DND-41 (cell line): ENCODE results near the gene RTRAF.

ENCODE experiments used
- ATAC-seq: fragments of 200-7000 bp; cut with Tn5 transposase; 3 replicates; pipeline ENCODE4 v1.9.1; 2021; ENCODE audit warnings: low read depth; ENCODE audit not compliant: insufficient read depth
- DNase-seq: peaks from one replicate; pipeline ENCODE4 v3.0.0-alpha.2; 2020
- H2AFZ ChIP-seq: 2 replicates; pipeline ENCODE4 v1.6.0; 2012; ENCODE audit warnings: low read depth, low read length
- H3K27ac ChIP-seq: 2 replicates; pipeline ENCODE4 v1.5.1; 2012; ENCODE audit warnings: low read length, inconsistent platforms
- H3K27me3 ChIP-seq: fragments of 200-600 bp; sonication (generic); 2 replicates; pipeline ENCODE4 v1.6.0; 2012; ENCODE audit warnings: low read length, mild to moderate bottlenecking, inconsistent platforms; ENCODE audit not compliant: insufficient read depth, poor library complexity
- H3K36me3 ChIP-seq: 2 replicates; pipeline ENCODE4 v1.5.1; 2012; ENCODE audit warnings: low read length, inconsistent platforms; ENCODE audit not compliant: insufficient read depth
- H3K4me1 ChIP-seq: 2 replicates; pipeline ENCODE4 v1.5.1; 2012; ENCODE audit warnings: mild to moderate bottlenecking, low read length; ENCODE audit not compliant: insufficient read depth
- H3K4me2 ChIP-seq: 2 replicates; pipeline ENCODE4 v1.6.0; 2012; ENCODE audit warnings: mild to moderate bottlenecking, moderate library complexity, low read length, inconsistent platforms; ENCODE audit not compliant: insufficient read depth
- H3K4me3 ChIP-seq, 2 experiments: fragments of 200-600 bp in 1 of 2; shearing (Covaris generic) in 1 of 2; 2 replicates each; pipeline ENCODE4 v1.5.1; 2012 to 2016; ENCODE audit warnings: inconsistent platforms in 2 of 2, low read length in 2 of 2, mild to moderate bottlenecking in 2 of 2, low read depth in 1 of 2, moderate library complexity in 1 of 2
- H3K79me2 ChIP-seq: 2 replicates; pipeline ENCODE4 v1.6.0; 2012; ENCODE audit warnings: low read length, inconsistent platforms; ENCODE audit not compliant: insufficient read depth
- H3K9ac ChIP-seq: 2 replicates; pipeline ENCODE4 v1.6.0; 2012; ENCODE audit warnings: low read depth, mild to moderate bottlenecking, inconsistent platforms, low read length, moderate library complexity
- H3K9me3 ChIP-seq: 2 replicates; pipeline ENCODE4 v1.5.1; 2012; ENCODE audit warnings: low read length, moderate library complexity, mild to moderate bottlenecking, inconsistent platforms; ENCODE audit not compliant: insufficient read depth, severe bottlenecking
- H4K20me1 ChIP-seq: 2 replicates; pipeline ENCODE4 v1.6.0; 2012; ENCODE audit warnings: low read length; ENCODE audit not compliant: insufficient read depth
- CTCF ChIP-seq: IDR thresholded peaks from 2 replicates; pipeline ENCODE4 v1.5.1; 2012; ENCODE audit warnings: borderline replicate concordance, low read length, moderate library complexity, mild to moderate bottlenecking; ENCODE audit not compliant: poor library complexity, severe bottlenecking; ENCODE audit errors: extremely low read depth
- EZH2 ChIP-seq: IDR thresholded peaks from 3 replicates; pipeline ENCODE4 v1.6.1; 2012; ENCODE audit warnings: borderline replicate concordance, low read depth, mild to moderate bottlenecking, moderate library complexity, low read length, inconsistent platforms; ENCODE audit not compliant: severe bottlenecking

Gene RTRAF

GRCh38 chr14:52002542-52002941, 13.2 kb downstream of the RTRAF start:
- Histone ChIP-seq H3K4me3 (no peak overlapping the region), H3K27me3 (no peaks in the 10 kb centered on the region), H3K79me2 (peaks cover 16% of the 10 kb centered on the region), H3K4me1 (no peaks in the 10 kb centered on the region), H4K20me1 (peaks cover 4% of the 10 kb centered on the region; the same call in 1 of the 2 replicates), H3K9ac (no peak overlapping the region), H3K36me3 (peaks cover 99% of the 10 kb centered on the region), H3K9me3 (no peaks in the 10 kb centered on the region), H3K27ac (no peak overlapping the region), H3K4me2 (no peak overlapping the region), H2AFZ (no peak overlapping the region)
- ATAC-seq (no peak), DNase-seq (no peak)
- TF ChIP-seq EZH2 (no peak), CTCF (no peak)

DNA sequence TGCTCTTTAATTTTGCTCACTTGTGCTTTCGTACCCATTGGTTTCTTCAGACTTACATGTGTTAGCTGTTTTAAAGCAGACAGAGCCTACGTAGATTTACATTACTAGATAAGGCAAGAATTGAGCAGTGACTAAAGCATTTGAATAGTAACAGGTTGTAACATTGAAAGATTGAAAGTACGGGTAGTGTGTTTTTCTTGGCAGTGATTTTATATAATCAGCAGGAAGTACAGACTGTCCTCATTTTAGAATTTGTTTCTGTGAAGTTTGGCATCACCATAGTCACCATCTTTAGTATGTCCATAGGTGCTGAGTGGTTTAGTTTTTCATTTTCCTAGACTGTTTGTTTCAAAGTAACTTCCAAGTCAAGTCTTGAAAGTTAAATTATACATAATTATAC, 14.0 kb downstream of the RTRAF start:
- Histone ChIP-seq H4K20me1 (peaks cover 4% of the 10 kb centered on the region; the same call in 1 of the 2 replicates), H3K4me2 (no peak overlapping the region), H3K4me3 (no peak overlapping the region), H3K27me3 (no peaks in the 10 kb centered on the region), H3K79me2 (peaks cover 12% of the 10 kb centered on the region; the same call in 1 of the 2 replicates), H3K4me1 (no peaks in the 10 kb centered on the region), H3K36me3 (peaks cover 99% of the 10 kb centered on the region), H2AFZ (no peak overlapping the region), H3K27ac (no peak overlapping the region), H3K9ac (no peak overlapping the region), H3K9me3 (no peaks in the 10 kb centered on the region)
- TF ChIP-seq CTCF (no peak), EZH2 (no peak)
- no peak for DNase-seq
- no peak for ATAC-seq

DNA sequence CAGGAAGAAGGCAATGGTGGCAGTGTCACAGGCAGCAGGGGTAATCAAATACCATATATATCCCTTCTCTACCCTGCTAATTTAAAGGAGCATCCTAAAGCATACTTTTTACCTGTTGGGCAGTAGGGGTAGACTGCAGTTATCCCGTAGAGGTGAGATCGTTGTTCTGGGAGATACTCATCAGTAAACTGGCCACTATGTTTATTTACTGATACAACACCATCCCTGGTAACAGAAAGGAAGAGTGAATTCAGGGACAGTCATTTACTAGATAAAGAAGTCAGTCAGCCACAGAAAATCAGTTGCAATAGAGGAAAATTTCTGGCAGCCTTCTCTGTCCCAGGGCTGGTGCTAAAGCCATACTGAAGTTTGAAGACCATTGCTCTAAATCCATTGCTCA, 16.3 kb downstream of the RTRAF start:
- Histone ChIP-seq H2AFZ (no peak overlapping the region), H3K4me3 (no peak overlapping the region), H3K9me3 (no peaks in the 10 kb centered on the region), H4K20me1 (peaks cover 4% of the 10 kb centered on the region; the same call in 1 of the 2 replicates), H3K4me2 (no peak overlapping the region), H3K27me3 (no peaks in the 10 kb centered on the region), H3K27ac (no peak overlapping the region), H3K79me2 (peaks cover 4% of the 10 kb centered on the region; the same call in 1 of the 2 replicates), H3K4me1 (no peaks in the 10 kb centered on the region), H3K9ac (no peak overlapping the region), H3K36me3 (peaks cover 99% of the 10 kb centered on the region)
- DNase-seq, result no peak
- no peak for TF ChIP-seq CTCF
- no peak for TF ChIP-seq EZH2
- no peak for ATAC-seq

DNA sequence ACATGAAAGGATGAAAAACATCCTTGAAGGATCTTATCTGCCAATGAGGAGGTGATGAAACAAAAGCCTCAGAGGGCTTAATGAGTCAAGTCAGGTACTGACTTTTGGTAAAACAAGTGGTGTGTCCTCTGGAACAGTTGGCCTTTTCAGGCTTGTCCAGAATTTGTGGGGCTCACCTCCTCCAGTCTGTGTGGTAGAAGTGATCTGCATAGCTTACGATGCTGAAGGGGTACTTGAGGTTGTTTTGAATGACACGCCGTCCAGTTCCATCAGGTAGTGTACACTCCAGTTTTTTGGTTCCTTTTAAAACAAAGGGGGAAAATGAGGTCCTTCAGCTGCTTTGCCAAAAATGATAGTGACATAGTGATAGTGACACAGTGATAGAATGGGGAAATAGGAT, 17.0 kb downstream of the RTRAF start:
- Histone ChIP-seq H2AFZ (no peak overlapping the region), H3K79me2 (peaks cover 4% of the 10 kb centered on the region; the same call in 1 of the 2 replicates), H3K36me3 (peaks cover 100% of the 10 kb centered on the region), H3K27me3 (no peaks in the 10 kb centered on the region), H3K9me3 (no peaks in the 10 kb centered on the region), H3K4me2 (no peak overlapping the region), H3K27ac (no peak overlapping the region), H3K9ac (no peak overlapping the region), H3K4me1 (no peaks in the 10 kb centered on the region), H4K20me1 (peaks cover 4% of the 10 kb centered on the region; the same call in 1 of the 2 replicates), H3K4me3 (no peak overlapping the region)
- ATAC-seq, result no peak
- DNase-seq, result no peak
- TF ChIP-seq CTCF (no peak), EZH2 (no peak)
